Measurements from ENCODE around the gene DAAM2.

DAAM2 gene

GRCh38 chr6:39834278-39834677 is 42.1 kb downstream of the DAAM2 start:
- TF ChIP-seq, protein P1, sequence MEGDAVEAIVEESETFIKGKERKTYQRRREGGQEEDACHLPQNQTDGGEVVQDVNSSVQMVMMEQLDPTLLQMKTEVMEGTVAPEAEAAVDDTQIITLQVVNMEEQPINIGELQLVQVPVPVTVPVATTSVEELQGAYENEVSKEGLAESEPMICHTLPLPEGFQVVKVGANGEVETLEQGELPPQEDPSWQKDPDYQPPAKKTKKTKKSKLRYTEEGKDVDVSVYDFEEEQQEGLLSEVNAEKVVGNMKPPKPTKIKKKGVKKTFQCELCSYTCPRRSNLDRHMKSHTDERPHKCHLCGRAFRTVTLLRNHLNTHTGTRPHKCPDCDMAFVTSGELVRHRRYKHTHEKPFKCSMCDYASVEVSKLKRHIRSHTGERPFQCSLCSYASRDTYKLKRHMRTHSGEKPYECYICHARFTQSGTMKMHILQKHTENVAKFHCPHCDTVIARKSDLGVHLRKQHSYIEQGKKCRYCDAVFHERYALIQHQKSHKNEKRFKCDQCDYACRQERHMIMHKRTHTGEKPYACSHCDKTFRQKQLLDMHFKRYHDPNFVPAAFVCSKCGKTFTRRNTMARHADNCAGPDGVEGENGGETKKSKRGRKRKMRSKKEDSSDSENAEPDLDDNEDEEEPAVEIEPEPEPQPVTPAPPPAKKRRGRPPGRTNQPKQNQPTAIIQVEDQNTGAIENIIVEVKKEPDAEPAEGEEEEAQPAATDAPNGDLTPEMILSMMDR (IDR thresholded peaks at IDR 0.05; ENCODE audit: insufficient read depth, low read length, poor library complexity, severe bottlenecking) = no peak
- Histone ChIP-seq H3K4me3 (replicated peaks; ENCODE audit: low read depth, low read length) (no peak overlapping the region), H3K27me3 (replicated peaks; ENCODE audit: control insufficient read depth, insufficient read depth, low read length) (no peaks in the 10 kb centered on the region), H3K36me3 (ENCODE audit: control insufficient read depth, insufficient read depth, low read length) (no peaks in the 10 kb centered on the region)
- no peak for DNase-seq (ENCODE audit: extremely low read depth, insufficient read length)

DNA sequence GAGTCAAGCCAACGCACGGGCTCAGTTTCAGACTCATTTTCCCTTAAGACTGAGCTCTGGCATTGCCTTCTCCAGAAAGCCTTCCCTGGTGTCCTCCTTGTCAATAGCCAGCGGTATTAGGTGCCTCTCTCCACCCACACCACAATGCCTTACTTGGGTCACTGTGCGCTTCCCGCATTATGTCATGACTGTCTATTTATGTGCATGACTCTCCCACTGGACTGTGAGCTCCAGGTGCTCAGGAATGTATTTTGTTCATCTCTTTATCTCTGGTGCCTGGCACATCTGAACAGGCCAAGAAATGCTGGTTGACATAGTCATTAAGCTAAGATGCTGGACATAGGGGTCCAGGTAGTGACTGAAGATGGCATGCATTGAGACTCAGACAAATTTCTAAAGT is 42.7 kb downstream of the DAAM2 start:
- DNase-seq (ENCODE audit: extremely low read depth, insufficient read length) = no peak
- H3K4me3 ChIP-seq (replicated peaks; ENCODE audit: low read depth, low read length) = no peak overlapping the region
- no peaks in the 10 kb centered on the region for H3K36me3 ChIP-seq (ENCODE audit: control insufficient read depth, insufficient read depth, low read length)
- H3K27me3 ChIP-seq (replicated peaks; ENCODE audit: control insufficient read depth, insufficient read depth, low read length) = no peaks in the 10 kb centered on the region
- TF ChIP-seq, protein P1 (IDR thresholded peaks at IDR 0.05; ENCODE audit: insufficient read depth, low read length, poor library complexity, severe bottlenecking) = no peak

- Histone ChIP-seq H3K4me3 (replicated peaks; ENCODE audit: low read depth, low read length) (no peak overlapping the region), H3K27me3 (replicated peaks; ENCODE audit: control insufficient read depth, insufficient read depth, low read length) (no peaks in the 10 kb centered on the region), H3K36me3 (ENCODE audit: control insufficient read depth, insufficient read depth, low read length) (no peaks in the 10 kb centered on the region)
- TF ChIP-seq, protein P1 (IDR thresholded peaks at IDR 0.05; ENCODE audit: insufficient read depth, low read length, poor library complexity, severe bottlenecking) = no peak
- DNase-seq (ENCODE audit: extremely low read depth, insufficient read length) = no peak
Observed at GRCh38 chr6:39835821-39836295, 43.7 kb downstream of the DAAM2 start.

- Histone ChIP-seq H3K36me3 (ENCODE audit: control insufficient read depth, insufficient read depth, low read length) (no peaks in the 10 kb centered on the region), H3K4me3 (replicated peaks; ENCODE audit: low read depth, low read length) (no peak overlapping the region), H3K27me3 (replicated peaks; ENCODE audit: control insufficient read depth, insufficient read depth, low read length) (no peaks in the 10 kb centered on the region)
- TF ChIP-seq, protein P1 (IDR thresholded peaks at IDR 0.05; ENCODE audit: insufficient read depth, low read length, poor library complexity, severe bottlenecking) = no peak
- no peak for DNase-seq (ENCODE audit: extremely low read depth, insufficient read length)
Observed at GRCh38 chr6:39836606-39837005, 44.4 kb downstream of the DAAM2 start.

DNA sequence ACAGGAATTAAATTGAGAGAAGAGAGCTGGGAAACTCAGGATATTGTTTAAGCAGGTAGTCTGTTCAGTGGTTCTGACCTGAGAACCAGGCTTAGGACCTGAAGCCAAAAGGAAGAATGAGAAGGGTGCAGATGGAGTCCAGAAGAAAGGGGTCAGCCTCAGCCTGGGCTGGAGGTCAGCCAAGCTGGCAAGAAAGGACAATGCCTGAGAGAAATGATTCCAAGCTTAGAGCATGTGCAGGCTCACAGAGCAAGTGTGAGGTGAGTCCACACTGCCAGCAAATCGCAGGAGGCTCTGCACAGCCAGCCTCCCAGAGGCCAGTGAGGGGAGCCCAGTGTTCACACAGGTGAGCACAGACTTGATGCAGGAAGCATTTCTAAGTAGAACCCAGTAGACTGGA is 47.3 kb downstream of the DAAM2 start:
- no peak for DNase-seq (ENCODE audit: extremely low read depth, insufficient read length)
- Histone ChIP-seq H3K27me3 (replicated peaks; ENCODE audit: control insufficient read depth, insufficient read depth, low read length) (no peaks in the 10 kb centered on the region), H3K36me3 (ENCODE audit: control insufficient read depth, insufficient read depth, low read length) (no peaks in the 10 kb centered on the region), H3K4me3 (replicated peaks; ENCODE audit: low read depth, low read length) (no peak overlapping the region)
- TF ChIP-seq, protein P1 (IDR thresholded peaks at IDR 0.05; ENCODE audit: insufficient read depth, low read length, poor library complexity, severe bottlenecking) = no peak

GRCh38 chr6:39840781-39841180 is 48.6 kb downstream of the DAAM2 start:
- TF ChIP-seq, protein P1 (IDR thresholded peaks at IDR 0.05; ENCODE audit: insufficient read depth, low read length, poor library complexity, severe bottlenecking) = no peak
- Histone ChIP-seq H3K27me3 (replicated peaks; ENCODE audit: control insufficient read depth, insufficient read depth, low read length) (no peaks in the 10 kb centered on the region), H3K36me3 (ENCODE audit: control insufficient read depth, insufficient read depth, low read length) (no peaks in the 10 kb centered on the region), H3K4me3 (replicated peaks; ENCODE audit: low read depth, low read length) (no peak overlapping the region)
- DNase-seq (ENCODE audit: extremely low read depth, insufficient read length) = no peak

Measured in GM06990 (cell line).